Measurements from ENCODE around the gene TENT5C.

TENT5C gene

GRCh38 chr1:117591252-117591651 lies 14.6 kb upstream of the TENT5C start:
- H4K8ac ChIP-seq (ENCODE audit: low read depth, low read length): no peak overlapping the region
- no peak overlapping the region for H2BK12ac ChIP-seq (ENCODE audit: low read length)
- no peak overlapping the region for H3K4ac ChIP-seq (ENCODE audit: low read length)
- no peak overlapping the region for H2AFZ ChIP-seq (ENCODE audit: low read length)
- H3K23ac ChIP-seq (ENCODE audit: low read depth, low read length, poor library complexity): no peak overlapping the region
- H4K91ac ChIP-seq (ENCODE audit: low read depth, low read length, poor library complexity): no peak overlapping the region
- H2BK5ac ChIP-seq (ENCODE audit: low read length): no peak overlapping the region
- H2AK5ac ChIP-seq (ENCODE audit: low read depth, low read length): no peak overlapping the region
- H3K4me2 ChIP-seq (ENCODE audit: insufficient read depth, low read length, poor library complexity, severe bottlenecking): no peak overlapping the region
- WGBS, 2 donors (ENCODE audit: extremely low coverage in 2 of 2, insufficient read length in 2 of 2, insufficient replicate concordance in 1 of 2): no CpG with 5 or more reads among the region's 3 CpGs
- no peak overlapping the region for H3K9ac ChIP-seq (ENCODE audit: low read depth, low read length, poor library complexity)
- H3K27ac ChIP-seq (replicated peaks; ENCODE audit: low read length): no peak overlapping the region
- no peak overlapping the region for H3K14ac ChIP-seq (ENCODE audit: low read length)
- DNase-seq (ENCODE audit: low spot score): no peak
- no peak overlapping the region for H2BK120ac ChIP-seq (ENCODE audit: low read depth, low read length)
- no peak overlapping the region for H3K4me3 ChIP-seq (ENCODE audit: low read length in 2 of 2)
- peaks cover 0 to under 1% of the 10 kb centered on the region in 2 donors for H3K9me3 ChIP-seq (replicated peaks in 1 of 2; ENCODE audit: control insufficient read depth in 2 of 2, insufficient read depth in 1 of 2, low read depth in 1 of 2, low read length in 2 of 2)
- H3K79me1 ChIP-seq (ENCODE audit: low read depth, low read length): no peaks in the 10 kb centered on the region
- H3K27me3 ChIP-seq (ENCODE audit: control insufficient read depth in 3 of 3, insufficient read depth in 3 of 3, low read depth in 1 of 3, low read length in 3 of 3): no peaks in the 10 kb centered on the region
- no peak overlapping the region for H2BK15ac ChIP-seq (ENCODE audit: low read length)
- no peaks in the 10 kb centered on the region for H3K4me1 ChIP-seq (ENCODE audit: control insufficient read depth in 2 of 2, insufficient read depth in 1 of 2, low read depth in 1 of 2, low read length in 2 of 2)
- no peak overlapping the region for H3K18ac ChIP-seq (ENCODE audit: low read length)
- H3K36me3 ChIP-seq (replicated peaks in 1 of 2; ENCODE audit: control insufficient read depth in 2 of 2, insufficient read depth in 2 of 2, low read length in 2 of 2): no peaks in the 10 kb centered on the region

DNA sequence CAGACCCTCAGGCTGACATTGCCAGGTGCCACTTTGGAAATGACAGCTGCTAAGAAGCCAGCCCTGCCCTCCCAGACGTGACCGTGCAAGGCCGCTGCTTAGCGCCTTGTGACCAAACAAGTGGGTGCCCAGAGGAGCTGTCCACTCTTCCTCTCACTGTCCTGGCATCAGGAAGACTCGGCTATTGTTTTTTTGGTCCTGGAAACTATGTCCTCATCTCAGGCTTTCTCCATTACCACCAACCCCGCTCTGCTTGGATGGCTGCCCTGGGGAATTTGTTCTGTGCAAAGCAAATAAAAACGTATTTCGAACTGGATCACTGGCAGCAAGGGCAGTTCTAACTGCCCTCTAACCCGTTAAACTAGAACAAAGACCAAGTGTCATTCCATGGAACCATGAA lies 13.7 kb upstream of the TENT5C start:
- H2BK12ac ChIP-seq (ENCODE audit: low read length): no peak overlapping the region
- H3K18ac ChIP-seq (ENCODE audit: low read length): peak overlapping the region; percentile 67
- H2AFZ ChIP-seq (ENCODE audit: low read length): no peak overlapping the region
- peak overlapping the region; percentile 69 for H3K23ac ChIP-seq (ENCODE audit: low read depth, low read length, poor library complexity)
- no peaks in the 10 kb centered on the region for H3K36me3 ChIP-seq (replicated peaks in 1 of 2; ENCODE audit: control insufficient read depth in 2 of 2, insufficient read depth in 2 of 2, low read length in 2 of 2)
- no CpG with 5 or more reads among the region's 9 CpGs for WGBS, 2 donors (ENCODE audit: extremely low coverage in 2 of 2, insufficient read length in 2 of 2, insufficient replicate concordance in 1 of 2)
- H3K79me1 ChIP-seq (ENCODE audit: low read depth, low read length): no peaks in the 10 kb centered on the region
- no peak overlapping the region for H2BK120ac ChIP-seq (ENCODE audit: low read depth, low read length)
- no peak overlapping the region for H4K91ac ChIP-seq (ENCODE audit: low read depth, low read length, poor library complexity)
- no peaks in the 10 kb centered on the region for H3K9me3 ChIP-seq (replicated peaks in 1 of 2; ENCODE audit: control insufficient read depth in 2 of 2, insufficient read depth in 1 of 2, low read depth in 1 of 2, low read length in 2 of 2)
- no peaks in the 10 kb centered on the region for H3K4me1 ChIP-seq (ENCODE audit: control insufficient read depth in 2 of 2, insufficient read depth in 1 of 2, low read depth in 1 of 2, low read length in 2 of 2)
- DNase-seq (ENCODE audit: low spot score): no peak
- H2BK15ac ChIP-seq (ENCODE audit: low read length): no peak overlapping the region
- H3K4ac ChIP-seq (ENCODE audit: low read length): no peak overlapping the region
- no peak overlapping the region for H3K4me3 ChIP-seq (ENCODE audit: low read length in 2 of 2)
- H3K27me3 ChIP-seq (ENCODE audit: control insufficient read depth in 3 of 3, insufficient read depth in 3 of 3, low read depth in 1 of 3, low read length in 3 of 3): no peaks in the 10 kb centered on the region
- H2BK5ac ChIP-seq (ENCODE audit: low read length): no peak overlapping the region
- no peak overlapping the region for H4K8ac ChIP-seq (ENCODE audit: low read depth, low read length)
- no peak overlapping the region for H2AK5ac ChIP-seq (ENCODE audit: low read depth, low read length)
- no peak overlapping the region for H3K4me2 ChIP-seq (ENCODE audit: insufficient read depth, low read length, poor library complexity, severe bottlenecking)
- peak overlapping the region; percentile 61 for H3K14ac ChIP-seq (ENCODE audit: low read length)
- H3K9ac ChIP-seq (ENCODE audit: low read depth, low read length, poor library complexity): no peak overlapping the region
- no peak overlapping the region for H3K27ac ChIP-seq (replicated peaks; ENCODE audit: low read length)

DNA sequence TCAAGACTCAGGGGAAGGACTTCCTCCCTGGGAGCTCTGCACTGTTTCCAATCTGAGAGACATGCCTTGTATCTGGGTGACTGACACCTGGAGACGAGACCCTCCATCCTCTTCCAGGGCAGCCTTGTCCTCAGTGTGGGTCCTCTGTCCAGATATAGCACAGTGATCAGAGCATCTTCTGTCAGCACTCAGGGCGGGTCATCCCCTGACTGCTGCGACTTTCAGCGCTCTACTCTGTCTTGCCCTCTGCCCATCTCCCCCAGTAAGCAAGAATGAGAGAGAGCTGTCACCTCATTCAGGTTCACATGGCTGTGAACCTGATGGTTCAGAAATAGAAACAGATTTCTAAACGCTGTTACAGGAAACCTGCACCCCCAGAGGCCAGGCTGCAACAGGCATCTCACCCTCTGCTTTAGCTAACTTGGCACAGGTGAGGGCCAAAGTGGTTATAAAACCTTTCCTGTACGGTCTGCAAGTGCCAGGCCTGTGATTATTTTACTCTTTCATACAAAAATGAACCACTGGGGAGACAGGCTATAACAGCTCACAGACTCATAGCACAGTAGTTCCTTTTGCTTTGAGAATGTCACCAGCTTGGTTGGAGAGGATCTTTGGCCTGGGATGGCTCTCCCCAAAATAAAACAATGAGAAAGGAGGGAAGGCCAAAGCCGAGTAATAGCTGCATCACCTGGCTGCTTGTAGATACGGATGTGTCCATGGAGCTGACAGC lies 11.4 kb upstream of the TENT5C start:
- Histone ChIP-seq H3K9me3 (replicated peaks in 1 of 2; ENCODE audit: control insufficient read depth in 2 of 2, insufficient read depth in 1 of 2, low read depth in 1 of 2, low read length in 2 of 2) (no peaks in the 10 kb centered on the region), H3K18ac (ENCODE audit: low read length) (no peak overlapping the region), H2BK15ac (ENCODE audit: low read length) (no peak overlapping the region), H3K14ac (ENCODE audit: low read length) (no peak overlapping the region), H3K4me1 (ENCODE audit: control insufficient read depth in 2 of 2, insufficient read depth in 1 of 2, low read depth in 1 of 2, low read length in 2 of 2) (no peaks in the 10 kb centered on the region), H2BK5ac (ENCODE audit: low read length) (no peak overlapping the region), H3K27me3 (ENCODE audit: control insufficient read depth in 3 of 3, insufficient read depth in 3 of 3, low read depth in 1 of 3, low read length in 3 of 3) (no peaks in the 10 kb centered on the region), H2AK5ac (ENCODE audit: low read depth, low read length) (no peak overlapping the region), H3K4ac (ENCODE audit: low read length) (no peak overlapping the region), H3K36me3 (replicated peaks in 1 of 2; ENCODE audit: control insufficient read depth in 2 of 2, insufficient read depth in 2 of 2, low read length in 2 of 2) (no peaks in the 10 kb centered on the region), H3K27ac (replicated peaks; ENCODE audit: low read length) (no peak overlapping the region), H3K4me2 (ENCODE audit: insufficient read depth, low read length, poor library complexity, severe bottlenecking) (no peak overlapping the region), H3K9ac (ENCODE audit: low read depth, low read length, poor library complexity) (no peak overlapping the region), H3K4me3 (ENCODE audit: low read length in 2 of 2) (no peak overlapping the region), H4K8ac (ENCODE audit: low read depth, low read length) (no peak overlapping the region), H2AFZ (ENCODE audit: low read length) (no peak overlapping the region), H4K91ac (ENCODE audit: low read depth, low read length, poor library complexity) (no peak overlapping the region), H3K23ac (ENCODE audit: low read depth, low read length, poor library complexity) (no peak overlapping the region), H3K79me1 (ENCODE audit: low read depth, low read length) (no peaks in the 10 kb centered on the region), H2BK12ac (ENCODE audit: low read length) (no peak overlapping the region), H2BK120ac (ENCODE audit: low read depth, low read length) (no peak overlapping the region)
- no CpG with 5 or more reads among the region's 8 CpGs for WGBS, 2 donors (ENCODE audit: extremely low coverage in 2 of 2, insufficient read length in 2 of 2, insufficient replicate concordance in 1 of 2)
- no peak for DNase-seq (ENCODE audit: low spot score)

DNA sequence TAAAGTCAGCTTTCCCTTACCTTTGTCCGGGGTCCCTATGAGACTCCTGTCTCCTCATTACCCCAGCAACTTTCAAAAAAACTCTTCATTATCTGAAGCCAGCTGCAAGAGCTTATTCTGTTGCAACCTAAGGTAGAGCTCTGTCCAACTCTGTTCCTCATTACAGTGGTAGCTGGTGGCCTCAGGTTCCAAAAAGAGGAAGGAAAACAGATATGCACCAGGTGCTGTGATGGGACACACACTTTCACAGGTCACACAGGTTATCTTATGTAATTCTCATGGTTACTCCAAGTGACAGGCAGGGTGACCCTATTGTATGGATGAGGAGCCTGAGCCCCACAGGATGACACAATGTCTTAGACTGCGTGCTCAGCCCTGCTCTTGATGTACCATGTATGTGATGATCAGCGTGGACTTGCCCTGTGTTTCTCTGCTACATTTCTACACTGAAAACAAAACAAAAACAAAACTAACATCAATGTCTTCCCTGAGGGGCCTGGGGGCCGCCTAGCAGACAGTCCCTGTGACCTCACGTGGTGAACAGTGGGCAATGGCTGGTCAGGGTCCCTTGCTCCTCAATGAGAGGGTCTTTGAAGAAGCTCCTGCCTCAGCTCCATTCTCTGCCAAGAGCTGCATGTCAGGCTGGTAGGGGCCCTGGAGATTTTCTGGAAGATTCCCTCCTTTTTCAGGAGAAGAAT lies 9.7 kb upstream of the TENT5C start:
- H4K91ac ChIP-seq (ENCODE audit: low read depth, low read length, poor library complexity): no peak overlapping the region
- no peaks in the 10 kb centered on the region for H3K4me1 ChIP-seq (ENCODE audit: control insufficient read depth in 2 of 2, insufficient read depth in 1 of 2, low read depth in 1 of 2, low read length in 2 of 2)
- no peak overlapping the region for H2BK5ac ChIP-seq (ENCODE audit: low read length)
- H3K23ac ChIP-seq (ENCODE audit: low read depth, low read length, poor library complexity): no peak overlapping the region
- no peaks in the 10 kb centered on the region for H3K36me3 ChIP-seq (replicated peaks in 1 of 2; ENCODE audit: control insufficient read depth in 2 of 2, insufficient read depth in 2 of 2, low read length in 2 of 2)
- no CpG with 5 or more reads among the region's 5 CpGs for WGBS, 2 donors (ENCODE audit: extremely low coverage in 2 of 2, insufficient read length in 2 of 2, insufficient replicate concordance in 1 of 2)
- H2AFZ ChIP-seq (ENCODE audit: low read length): no peak overlapping the region
- H2AK5ac ChIP-seq (ENCODE audit: low read depth, low read length): no peak overlapping the region
- H2BK120ac ChIP-seq (ENCODE audit: low read depth, low read length): no peak overlapping the region
- no peak overlapping the region for H3K4me2 ChIP-seq (ENCODE audit: insufficient read depth, low read length, poor library complexity, severe bottlenecking)
- no peaks in the 10 kb centered on the region for H3K9me3 ChIP-seq (replicated peaks in 1 of 2; ENCODE audit: control insufficient read depth in 2 of 2, insufficient read depth in 1 of 2, low read depth in 1 of 2, low read length in 2 of 2)
- no peak overlapping the region for H3K14ac ChIP-seq (ENCODE audit: low read length)
- no peaks in the 10 kb centered on the region for H3K79me1 ChIP-seq (ENCODE audit: low read depth, low read length)
- H3K4me3 ChIP-seq (ENCODE audit: low read length in 2 of 2): peak overlapping the region in 1 of 2 donors; percentile 11
- H2BK15ac ChIP-seq (ENCODE audit: low read length): no peak overlapping the region
- no peak overlapping the region for H3K18ac ChIP-seq (ENCODE audit: low read length)
- no peak overlapping the region for H3K27ac ChIP-seq (replicated peaks; ENCODE audit: low read length)
- H4K8ac ChIP-seq (ENCODE audit: low read depth, low read length): no peak overlapping the region
- no peaks in the 10 kb centered on the region for H3K27me3 ChIP-seq (ENCODE audit: control insufficient read depth in 3 of 3, insufficient read depth in 3 of 3, low read depth in 1 of 3, low read length in 3 of 3)
- H2BK12ac ChIP-seq (ENCODE audit: low read length): no peak overlapping the region
- no peak for DNase-seq (ENCODE audit: low spot score)
- H3K9ac ChIP-seq (ENCODE audit: low read depth, low read length, poor library complexity): no peak overlapping the region
- no peak overlapping the region for H3K4ac ChIP-seq (ENCODE audit: low read length)

All from neuronal stem cell (in vitro differentiated cells).